ENCODE data around the gene TACC3.
"Not testable (repeated sequence)": the region's sequence is repeated elsewhere in the genome, so short reads cannot be mapped to it uniquely, and the experiment has no call there.

Gene TACC3

DNA sequence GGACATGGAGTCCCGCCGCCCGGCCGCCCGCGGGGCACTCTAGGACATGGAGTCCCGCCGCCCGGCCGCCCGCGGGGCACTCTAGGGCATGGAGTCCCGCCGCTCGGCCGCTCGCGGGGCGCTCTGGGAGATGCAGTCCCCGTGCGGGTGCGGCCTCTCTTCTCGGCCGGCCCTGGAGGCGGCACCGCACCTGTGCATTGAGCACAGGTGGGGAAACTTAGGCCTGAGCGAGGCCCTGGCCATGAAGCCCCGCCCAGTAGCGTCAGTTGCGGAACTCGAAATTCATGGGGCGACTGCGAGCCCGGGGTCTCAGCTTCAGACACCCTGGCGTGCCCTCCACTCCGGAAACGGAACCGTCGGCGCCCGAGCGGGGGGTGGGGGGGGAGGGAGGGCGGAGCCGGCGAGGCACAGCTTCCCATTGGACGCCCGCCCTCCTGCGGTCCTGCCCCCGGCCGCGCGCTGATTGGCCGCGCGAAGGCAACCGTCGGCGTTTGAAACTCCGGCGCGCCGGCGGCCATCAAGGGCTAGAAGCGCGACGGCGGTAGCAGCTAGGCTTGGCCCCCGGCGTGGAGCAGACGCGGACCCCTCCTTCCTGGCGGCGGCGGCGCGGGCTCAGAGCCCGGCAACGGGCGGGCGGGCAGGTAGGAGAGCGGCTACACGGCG is at the start of gene TACC3, which contains the start of gene TMEM129:
TACC3 (plus strand) TSS at position 519 of the 663 bp plus-strand sequence. CDS start 1,901 bp downstream, outside the sequence.
TMEM129 (minus strand) TSS at position 321 of the 663 bp plus-strand sequence. CDS start 486 bp downstream, outside the sequence.
- peak; percentile 78 for DNase-seq (ENCODE audit: low read depth)

DNA sequence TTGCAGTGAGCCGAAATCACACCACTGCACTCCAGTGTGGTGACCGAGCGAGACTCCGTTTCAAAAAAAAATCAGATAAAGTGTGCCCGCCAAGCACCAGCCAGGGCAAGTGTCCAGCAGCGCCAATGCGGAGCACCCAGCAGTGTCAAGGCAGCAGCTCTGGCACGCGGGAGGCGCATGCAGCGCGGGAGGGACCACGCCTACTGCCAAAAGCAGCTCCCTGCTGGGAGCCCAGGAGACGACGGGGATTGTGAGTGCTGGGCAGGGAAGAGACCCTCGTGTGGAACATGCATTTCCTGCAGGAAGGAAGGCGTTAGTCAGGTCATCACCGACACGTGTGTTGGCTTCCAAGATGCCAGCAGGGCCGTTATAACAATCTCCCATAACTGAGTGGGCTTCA is 47.6 kb upstream of the TACC3 start:
- DNase-seq (ENCODE audit: low read depth), result no peak

DNA sequence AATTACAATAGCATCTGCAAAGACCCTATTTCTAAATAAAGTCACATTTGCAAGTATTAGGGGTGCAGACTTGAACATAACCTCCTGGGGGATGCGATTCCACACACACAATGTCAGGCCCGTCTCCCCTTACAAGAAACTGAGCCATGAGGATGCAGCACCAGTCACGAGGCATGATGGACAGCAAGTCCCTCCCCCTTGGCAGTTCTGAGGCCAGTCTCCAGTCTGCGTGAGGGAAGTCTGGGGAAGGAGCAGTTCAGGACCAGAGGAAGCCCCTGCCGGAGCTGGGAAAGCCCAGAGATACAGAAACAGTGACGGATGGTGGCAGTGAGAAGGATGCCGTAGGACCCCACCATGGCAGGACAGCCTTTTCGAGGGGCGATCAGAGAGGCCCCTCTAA is 46.6 kb upstream of the TACC3 start:
- no peak for DNase-seq (ENCODE audit: low read depth)

DNA sequence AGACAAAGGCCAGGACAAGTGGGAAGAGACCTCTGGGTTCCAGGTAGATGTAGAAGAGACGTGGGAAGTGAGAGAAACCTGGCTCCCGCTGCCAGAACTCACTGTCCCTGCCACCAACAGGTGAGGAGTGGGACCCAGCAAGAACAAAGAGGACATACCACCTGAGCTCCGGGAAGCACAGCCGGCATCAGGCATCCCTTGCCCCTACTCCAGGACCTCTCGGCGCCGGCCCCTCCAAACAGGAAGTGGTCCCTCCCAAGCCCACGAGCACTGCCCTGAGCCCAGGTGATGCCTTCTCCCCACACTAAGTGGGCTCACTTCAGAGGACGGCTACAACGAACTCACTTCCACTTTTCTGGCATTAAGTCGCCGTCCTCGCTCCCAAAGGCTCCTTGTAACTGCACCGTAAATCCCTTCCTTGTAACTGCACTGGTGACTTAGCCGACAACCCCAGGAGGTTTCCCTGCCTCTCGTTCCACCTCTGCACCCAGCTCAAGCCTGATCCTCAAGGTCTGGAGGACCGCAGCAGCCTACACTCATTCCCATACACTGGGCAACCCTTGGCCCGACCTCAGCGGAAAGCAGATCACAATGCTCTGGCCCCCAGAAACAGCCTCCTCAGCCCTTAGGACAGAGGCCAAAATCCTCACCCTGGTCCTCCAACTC is 46.1 kb upstream of the TACC3 start:
- no peak for DNase-seq (ENCODE audit: low read depth)

DNA sequence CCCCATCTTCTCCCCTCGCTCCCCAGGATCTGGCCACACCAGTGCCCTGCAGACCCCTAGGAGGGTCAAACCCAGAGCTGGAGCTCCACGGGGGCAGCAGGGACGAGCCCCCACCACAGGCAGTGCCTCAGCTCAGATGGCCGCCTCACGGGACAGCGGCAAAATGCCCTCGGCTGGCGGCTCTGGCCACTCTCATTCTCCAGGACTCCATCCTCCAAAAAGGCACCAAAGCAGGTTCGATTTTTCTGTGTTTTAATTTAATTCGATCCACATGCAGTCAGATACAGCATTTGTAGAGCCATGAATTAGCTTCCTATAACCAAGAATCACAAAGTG is 45.6 kb upstream of the TACC3 start:
- no peak for DNase-seq (ENCODE audit: low read depth)

DNA sequence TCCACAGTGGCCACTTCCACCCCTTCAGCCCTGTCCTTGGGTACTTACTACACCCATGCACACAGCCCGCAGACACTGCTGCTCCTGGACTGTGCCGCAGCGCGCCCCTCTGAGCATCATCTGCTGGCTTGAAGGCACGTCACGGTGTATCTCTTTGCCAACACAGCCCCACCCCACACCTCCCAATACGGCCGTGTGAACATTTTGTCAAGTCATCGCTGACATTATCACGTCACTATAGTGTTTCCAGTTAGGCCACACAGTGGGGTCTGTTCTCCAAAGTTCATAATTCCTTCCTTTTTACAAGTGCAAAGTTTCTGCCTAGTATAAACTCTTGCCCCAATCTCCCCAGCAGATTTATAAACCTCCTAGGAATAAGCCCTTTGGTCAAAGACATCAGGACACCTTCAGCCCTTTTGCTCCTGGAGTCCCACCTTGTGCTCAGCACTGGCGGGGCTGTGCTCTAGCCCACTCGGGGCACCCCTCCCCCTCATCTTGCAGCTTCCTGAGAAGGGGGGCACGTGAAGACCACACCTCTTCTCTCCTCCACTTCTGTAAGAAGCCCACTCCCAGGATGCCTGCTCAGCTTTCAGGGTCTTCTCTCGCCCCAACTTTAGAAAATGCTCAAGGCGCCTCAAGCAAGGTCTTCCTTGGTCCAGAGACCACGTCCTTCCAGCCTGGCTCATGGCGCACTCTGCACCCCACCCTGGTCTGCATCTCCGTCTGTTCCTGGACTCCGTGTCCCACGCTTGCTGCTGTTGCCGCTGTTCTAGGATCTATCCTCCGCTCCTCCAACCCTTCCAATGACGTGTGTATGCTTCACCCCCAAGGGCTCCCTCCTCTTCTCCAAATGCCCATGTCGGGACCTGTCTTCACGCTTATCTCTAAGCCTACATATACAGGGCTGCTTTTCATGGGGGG is 44.5 kb upstream of the TACC3 start:
- no peak for DNase-seq (ENCODE audit: low read depth)

DNA sequence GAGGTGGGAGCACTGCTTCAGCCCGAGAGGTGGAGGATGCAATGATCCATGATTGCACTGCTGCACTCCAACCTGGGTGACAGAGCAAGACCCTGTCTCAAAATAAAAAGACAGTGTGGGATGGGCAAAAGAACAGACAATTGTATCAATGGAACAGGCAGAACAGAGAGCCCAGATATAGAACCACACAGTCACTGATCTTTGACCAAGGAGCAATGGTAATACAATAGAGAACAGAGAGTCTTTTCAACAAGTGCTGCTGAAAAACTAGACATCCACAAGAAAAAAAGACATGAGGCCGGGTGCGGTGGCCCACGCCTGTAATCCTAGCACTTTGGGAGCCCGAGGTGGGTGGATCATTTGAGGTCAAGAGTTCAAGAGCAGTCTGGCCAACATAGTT is 43.1 kb upstream of the TACC3 start:
- DNase-seq (ENCODE audit: low read depth), result no peak

DNA sequence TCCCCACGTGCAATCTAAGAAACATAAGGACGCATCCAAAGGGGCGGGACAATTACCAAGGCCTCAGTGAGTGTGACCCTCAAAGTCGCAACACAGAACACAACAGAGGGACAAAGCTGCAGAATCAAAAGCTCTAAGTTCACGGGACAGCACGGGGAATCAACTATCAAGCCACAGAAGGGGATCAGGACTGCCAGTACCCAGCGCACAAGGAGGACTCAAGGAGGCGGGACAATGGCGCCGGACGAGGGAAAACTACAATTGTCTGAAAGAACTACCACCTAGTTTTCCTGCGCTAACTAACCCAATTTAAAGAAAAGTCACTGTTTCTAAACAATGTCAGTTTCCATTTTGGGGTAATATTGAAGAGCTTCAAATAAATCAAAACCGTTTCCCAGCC is 38.5 kb upstream of the TACC3 start:
- DNase-seq (ENCODE audit: low read depth), result no peak

DNA sequence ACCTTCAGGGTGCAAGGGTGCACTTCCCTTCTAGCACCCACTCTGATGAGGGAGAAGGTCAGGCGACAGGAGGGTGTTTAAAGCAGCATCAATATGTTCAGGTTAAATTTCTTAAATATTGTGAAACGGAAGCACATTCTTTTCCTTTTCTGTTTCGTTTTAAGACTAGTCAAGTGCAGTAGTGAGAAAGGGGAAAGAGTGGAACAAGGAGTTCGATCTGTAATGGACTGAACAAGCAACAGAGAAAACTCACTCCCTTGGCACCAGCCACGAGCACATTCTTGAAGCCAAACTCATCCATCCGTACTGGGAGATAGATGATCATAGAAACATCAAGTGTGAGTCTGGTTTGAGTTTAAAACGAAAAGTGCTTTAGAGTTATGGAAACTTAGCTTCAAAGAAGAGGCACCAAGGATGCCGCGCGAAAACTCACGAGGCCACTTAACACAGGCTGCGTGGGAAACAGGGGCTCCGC is 38.0 kb upstream of the TACC3 start:
- DNase-seq (ENCODE audit: low read depth), result peak; percentile 56

DNA sequence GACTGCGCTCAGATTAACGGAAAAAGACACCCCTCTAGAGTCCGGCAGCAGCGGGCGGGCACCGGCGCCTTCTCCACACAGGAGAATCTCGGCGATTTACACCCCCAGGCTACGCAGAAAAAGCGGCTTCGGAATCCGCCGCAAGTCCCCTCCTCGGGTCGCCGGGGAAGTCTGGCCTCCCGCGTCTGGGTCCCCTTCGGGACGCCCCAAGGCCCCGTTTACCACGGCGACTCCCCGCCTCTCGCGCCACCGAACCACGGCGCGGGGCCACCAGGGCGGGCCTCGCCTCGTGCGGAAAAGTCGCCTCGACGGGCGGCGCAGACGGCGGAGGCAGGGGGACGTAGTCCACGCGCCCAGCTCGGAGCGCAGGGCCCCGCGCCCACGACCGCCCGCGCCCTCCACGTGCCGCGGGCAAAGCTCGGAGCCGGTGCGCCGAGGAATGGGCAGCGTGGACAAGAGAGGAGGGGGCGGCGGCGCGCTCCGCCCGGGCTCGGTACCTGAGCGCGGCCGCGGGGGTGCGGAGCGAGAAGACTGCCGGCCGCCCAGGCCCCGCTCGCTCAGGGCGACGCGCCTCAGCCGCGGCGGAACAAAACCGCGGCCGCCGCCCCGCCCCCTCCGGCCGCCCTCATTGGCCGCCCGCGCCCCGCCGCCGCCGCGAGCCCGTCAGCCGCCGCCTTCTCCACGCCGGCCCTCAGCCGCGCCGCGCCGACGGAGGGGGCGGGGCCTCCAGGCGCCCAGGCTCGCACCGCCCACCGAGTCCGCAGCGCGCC is 37.4 kb upstream of the TACC3 start, which contains the start of gene FAM53A:
FAM53A (minus strand) TSS at position 578 of the 770 bp plus-strand sequence. CDS start 15,572 bp downstream, outside the sequence.
- DNase-seq (ENCODE audit: low read depth), result no peak

DNA sequence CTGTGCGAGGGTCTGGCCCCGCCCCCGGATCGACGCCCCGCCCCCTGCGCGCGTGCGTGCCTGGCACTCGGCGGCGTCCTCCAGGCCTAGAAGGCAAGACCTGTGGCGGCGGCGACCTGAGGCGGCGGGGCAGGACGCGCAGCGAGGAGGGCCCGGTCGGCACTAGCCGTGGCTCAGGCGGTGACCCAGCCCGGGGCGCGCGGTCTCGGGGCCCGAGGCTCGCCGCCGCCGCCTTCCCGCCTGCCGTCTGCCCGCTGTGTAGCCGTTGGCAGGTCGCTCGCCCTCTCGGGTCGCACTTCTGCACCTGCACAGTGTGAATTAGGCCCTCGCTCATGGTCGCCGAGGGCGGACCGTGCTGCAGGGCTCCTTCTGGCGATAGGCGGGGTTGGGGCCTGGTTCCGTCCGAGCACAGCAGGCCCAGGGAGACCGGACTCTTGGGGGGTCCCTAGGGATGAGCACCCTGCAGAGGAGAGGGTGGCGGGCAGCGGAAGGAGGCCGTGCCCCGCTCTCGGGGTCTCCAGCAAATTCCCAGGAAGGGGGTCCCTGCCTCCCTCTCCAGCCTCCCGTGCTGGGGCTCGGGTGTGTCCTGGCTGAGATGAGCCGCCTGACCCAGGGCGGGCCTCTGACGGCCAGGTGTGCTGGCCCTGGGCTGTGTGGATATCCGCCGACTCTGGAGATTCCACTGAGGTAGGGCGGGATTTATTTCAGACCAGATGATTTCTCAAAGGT is 36.7 kb upstream of the TACC3 start:
- no peak for DNase-seq (ENCODE audit: low read depth)

DNA sequence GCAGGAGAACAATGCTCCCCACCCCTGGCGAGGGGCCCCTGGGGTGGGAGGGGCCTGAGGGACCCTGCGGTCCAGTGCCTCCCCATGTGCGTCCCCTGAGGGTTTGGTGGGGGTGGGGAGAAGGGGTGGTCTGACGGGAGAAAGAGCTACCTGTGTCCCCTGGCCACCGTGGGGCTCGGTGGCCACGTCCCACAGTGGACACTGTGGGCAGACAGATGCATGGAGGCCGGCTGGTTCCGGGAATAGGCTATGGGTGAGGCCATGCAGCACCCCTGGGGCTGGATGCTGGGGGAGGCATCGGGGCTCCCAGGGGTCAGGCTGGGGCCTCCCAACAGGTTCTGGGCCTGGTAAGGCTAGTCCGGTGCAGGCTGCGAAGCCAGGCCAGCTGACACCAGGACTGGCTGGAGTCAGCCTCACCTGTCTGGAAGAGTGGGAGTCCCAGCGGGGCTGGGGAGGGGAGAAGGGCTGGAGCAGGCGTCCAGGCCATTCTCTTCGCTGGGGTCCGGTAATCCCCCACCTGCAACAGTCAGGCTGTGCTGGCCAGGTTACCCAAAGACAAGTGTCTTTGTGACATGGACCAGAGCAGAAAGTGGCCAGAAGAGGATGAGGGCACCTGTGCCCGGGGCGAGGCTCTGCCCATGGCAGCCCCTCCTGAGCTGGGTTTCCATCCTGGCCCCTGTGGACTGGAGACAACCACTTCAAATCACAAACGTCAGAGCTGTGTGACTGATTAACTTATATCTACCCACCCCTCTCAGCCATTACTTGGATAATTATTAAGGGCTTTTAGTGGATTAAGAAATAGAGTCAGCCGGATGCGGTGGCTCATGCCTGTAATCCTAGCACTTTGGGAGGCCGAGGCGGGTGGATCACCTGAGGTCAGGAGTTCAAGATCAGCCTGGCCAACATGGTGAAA is 35.8 kb upstream of the TACC3 start:
- DNase-seq (ENCODE audit: low read depth), result no peak

DNA sequence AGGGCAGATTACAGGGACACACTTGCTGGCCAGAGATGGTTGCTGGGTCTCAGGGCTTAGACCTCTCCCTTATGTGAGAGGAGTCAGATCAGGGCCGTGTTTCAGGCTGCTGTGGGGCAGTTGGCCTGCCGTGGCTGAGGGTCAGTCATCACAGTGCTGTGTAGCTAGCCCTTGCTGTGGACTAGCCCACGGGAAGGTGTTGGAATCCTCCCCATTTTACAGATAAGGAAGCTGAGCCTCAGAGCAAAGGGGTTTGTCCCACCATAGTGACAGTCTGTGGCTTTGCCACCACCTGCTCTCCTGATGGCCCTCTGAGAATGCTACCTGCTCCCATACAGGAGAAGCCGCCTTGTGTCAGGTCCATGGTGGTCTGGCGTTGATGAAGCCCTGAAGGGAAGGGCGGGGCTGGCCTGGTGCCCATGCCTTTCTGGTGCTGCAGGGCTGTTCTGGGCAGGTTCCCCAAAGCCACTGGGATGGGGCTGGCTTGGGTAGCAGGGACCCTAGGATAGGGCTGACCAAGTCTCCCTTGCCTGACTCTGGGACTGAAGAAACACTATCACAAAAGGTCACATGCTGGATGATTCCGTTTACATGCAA is 34.8 kb upstream of the TACC3 start:
- DNase-seq (ENCODE audit: low read depth), result no peak

DNA sequence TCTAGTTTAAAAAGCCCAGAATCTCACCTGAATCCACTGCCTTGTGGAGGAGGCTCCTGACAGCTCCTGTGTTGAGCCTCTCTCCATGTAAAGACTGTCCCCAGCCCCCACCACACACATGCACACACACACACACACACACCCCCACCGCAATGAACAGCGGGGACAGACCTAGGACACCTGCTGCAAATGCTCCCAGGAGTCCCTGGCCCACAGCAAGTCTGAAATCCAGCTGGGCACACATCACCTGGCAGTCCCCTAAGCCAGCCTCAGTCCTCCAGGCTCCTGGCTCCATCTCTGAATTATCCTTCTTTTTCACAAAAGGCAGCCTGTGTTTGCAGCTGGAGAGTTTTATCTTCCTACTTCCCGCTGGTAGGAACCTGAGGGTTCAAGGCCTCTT is 30.6 kb upstream of the TACC3 start:
- no peak for DNase-seq (ENCODE audit: low read depth)

DNA sequence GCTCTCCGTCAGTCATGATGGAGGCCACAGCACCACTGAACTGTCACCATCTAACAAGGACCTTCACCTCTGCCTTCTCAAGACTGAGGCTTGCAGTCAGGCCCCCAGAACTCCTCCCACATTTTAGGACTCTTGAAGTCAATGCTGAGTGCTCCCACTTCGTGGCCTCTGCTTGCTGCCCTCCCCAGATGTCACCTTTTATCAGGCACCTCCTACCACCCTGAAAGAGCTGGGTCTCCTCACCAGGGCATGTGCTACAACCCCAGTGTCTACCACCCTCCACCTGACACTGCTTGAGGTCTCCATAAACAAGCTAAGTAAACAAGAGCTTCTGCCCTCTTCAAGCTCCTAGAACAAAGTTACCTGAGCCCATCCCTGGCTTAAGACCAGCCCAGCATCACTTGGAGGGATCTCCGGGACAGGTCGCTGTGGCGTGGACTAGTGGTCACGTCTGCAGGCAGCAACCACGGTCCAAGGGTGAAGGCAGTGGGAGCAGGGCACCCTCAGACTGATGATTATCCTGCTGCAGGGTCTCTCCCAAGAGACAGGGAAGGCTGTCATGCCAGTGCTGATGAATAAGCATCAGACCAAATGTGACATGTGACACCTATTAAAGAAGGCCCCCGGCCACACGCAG is 29.5 kb upstream of the TACC3 start:
- DNase-seq (ENCODE audit: low read depth), result no peak

DNA sequence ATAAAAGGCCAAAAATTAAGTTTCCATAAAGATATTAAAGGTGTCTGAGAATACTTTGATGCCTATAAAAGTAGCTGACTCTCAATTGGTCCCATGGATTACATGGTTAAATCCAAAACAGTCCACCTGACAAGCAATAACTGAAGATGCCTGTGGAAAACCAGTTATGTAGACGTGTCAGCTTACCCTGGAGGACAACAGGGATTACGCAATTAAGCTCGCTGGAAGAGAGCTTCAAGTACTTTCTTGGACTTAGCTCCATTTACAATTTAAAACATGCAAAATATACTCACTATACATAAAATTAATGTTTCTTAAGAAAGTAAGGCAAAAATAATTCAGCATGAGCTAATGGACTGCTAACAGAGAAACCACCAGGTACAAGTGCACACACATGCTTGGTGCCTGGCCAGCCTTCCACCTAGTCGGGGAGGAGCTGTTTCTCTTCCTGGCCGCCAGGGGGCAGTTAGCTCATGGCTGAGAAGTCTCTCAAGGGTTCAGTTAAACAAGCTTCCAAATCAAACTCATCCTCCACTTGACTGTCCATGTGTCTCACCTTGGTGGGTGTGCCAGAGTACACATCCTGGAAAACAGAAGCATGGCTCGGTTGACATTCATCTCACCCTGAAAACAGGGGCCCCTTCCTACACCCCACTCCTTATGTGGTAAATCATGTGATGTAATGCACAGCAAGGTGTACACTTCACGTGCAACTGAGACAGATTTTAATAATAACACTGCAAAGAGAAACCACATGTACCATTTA is 28.0 kb upstream of the TACC3 start:
- peak; percentile 33 for DNase-seq (ENCODE audit: low read depth)

DNA sequence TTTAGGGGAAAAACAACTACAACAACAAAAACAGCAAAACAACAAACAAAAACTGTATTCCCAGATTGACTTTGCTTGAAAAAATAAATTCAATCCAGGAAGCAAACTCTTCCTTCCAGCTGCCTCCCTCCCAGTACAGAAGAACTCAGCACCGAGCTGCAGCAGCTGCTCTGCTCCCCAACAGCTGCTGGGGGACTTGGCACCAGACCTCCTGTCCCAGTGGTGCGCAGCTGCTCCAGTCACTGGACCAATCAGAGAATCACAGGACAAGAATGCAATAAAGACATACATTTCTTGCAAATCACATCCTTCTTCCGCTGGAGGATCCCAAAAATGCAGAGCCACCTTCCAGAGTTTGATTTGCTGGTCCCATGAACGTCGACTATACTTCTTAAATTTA is 25.4 kb upstream of the TACC3 start:
- no peak for DNase-seq (ENCODE audit: low read depth)

DNA sequence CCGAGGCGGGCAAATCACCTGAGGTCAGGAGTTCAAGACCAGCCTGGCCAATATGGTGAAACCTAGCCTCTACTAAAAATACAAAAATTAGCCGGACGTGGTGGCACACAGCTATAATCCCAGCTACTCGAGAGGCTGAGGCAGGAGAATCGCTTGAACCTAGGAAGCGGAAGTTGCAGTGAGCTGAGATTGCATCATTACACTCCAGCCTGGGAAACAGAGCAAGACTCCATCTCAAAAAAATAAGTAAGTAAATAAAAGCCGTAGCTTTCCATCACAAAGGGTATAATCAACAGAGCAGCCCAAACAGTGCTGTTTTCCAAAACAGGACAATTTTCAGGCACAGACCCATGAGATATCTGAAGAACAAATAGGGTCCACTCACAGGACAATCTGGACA is 19.6 kb upstream of the TACC3 start:
- not testable (repeated sequence) for DNase-seq (ENCODE audit: low read depth)

Measured in HS-27A (cell line).